ENCODE results near the gene MYH13. TPM values are rescaled to one million over a fixed set of nuclear protein-coding genes. Genes with fewer than 3 reads are reported as not detected.

MYH13 gene
- total RNA-seq = 1.4 TPM

DNA sequence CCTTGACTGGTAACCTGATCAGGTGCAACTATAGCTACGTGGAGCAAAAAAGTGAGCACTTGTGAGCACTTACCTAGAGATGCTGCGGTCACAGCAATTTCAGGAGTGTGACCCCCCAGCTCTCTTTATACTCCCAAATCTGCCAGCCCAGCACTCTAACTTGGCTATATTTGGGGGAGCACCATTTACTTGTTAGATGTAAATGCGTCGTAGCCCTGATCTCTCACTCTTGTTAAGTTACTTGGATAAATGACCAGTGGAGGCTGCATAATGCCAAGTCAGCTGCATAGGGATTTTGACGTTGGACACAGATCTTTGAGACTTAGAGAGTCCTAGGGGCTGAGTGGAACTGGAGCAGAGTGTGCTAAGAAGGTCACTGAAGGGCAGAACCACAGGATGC is at the start of gene MYH13:
MYH13 (minus strand) TSS at position 101 of the 400 bp plus-strand sequence. CDS start 8,476 bp downstream, outside the sequence.
- no peak for DNase-seq

DNA sequence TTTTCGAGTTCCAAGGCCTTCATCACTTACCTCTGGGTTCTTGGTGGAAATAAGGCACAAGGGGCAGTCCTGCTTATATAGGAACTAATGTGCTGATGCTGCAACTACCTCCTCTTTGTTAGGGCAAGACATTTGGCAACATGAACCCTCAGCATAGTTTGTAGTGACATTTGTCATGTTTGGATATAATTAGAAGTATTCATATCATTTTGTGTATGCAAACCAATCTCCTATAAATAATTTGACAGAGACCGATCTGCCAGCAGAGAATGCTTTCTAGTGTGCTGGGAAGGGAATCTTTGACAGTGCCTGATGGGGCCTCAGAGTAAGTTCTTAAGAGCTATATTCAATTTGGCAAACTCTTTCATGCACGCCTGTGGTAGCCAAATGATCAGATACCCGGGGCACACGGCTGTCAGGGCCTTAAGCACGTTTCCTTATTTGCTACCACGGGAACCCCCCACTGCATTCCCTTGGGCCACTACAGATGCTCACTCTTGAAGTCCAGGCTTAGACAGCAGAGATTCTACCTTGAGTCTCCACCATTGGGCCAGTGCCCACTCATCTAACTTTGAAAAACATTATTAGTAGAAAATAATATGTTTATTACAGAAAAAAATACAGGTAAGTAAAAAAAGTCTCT is 49.2 kb upstream of the MYH13 start, which contains the start of gene MYH8:
MYH8 (minus strand) TSS at position 51 of the 643 bp plus-strand sequence. CDS start 1,723 bp downstream, outside the sequence.
- DNase-seq = peak; percentile 80

DNA sequence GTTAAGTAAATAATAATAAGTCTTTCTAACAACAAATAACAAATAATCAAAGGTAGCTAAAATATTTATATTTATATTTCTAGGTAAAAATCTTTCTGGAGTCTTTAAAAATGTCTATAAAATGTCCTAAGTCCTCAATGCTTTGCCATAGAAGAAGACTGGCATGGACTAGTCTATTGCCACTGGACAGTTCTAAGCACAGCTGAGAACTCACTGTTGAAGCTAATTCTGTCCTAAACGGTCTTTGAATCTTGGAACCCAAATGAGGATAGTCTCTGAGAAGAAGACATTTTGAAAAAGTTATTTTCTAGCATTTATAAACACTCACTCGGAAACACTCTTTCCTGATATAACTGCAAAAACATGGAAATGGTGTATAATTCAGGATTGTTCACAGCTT is 48.4 kb upstream of the MYH13 start:
- peak; percentile 29 for DNase-seq

DNA sequence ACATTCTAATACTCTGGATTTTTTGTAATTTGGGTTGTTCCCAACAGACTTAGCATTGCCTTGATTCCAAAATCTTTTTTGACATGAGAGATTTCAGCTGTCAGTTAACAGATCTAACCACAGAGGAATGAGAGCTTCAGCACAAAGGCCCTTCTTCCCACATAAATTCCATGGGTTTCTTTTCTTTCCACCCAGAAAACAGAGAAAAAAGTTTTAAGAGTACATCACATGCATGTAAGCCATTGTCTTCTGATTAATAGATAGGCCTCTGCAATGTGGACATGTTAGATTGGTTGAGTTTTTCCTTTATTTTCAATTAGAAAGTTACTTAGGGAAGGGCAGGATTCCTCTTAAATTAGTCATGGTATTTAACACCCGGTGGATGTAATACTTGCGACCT is 48.0 kb upstream of the MYH13 start:
- DNase-seq = no peak

DNA sequence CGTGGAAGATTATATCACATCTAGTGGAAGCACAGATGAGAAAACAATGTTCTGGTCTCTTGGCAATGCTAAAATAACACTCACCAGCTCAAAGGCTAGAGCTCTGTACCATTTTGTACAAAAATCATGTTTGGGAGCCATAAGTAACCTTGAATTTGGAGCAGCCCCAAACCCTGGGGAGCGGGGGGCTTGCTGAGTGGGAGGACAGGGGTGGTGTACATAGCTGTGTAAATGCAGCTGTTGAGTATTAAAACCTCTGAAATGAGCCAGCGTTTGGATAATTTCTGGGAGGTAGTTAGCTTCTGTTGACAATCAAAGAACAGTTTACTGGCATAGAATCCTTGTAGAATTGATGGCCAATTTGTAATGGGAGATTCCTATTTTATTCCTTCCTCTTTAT is 44.6 kb upstream of the MYH13 start:
- peak; percentile 87 for DNase-seq

DNA sequence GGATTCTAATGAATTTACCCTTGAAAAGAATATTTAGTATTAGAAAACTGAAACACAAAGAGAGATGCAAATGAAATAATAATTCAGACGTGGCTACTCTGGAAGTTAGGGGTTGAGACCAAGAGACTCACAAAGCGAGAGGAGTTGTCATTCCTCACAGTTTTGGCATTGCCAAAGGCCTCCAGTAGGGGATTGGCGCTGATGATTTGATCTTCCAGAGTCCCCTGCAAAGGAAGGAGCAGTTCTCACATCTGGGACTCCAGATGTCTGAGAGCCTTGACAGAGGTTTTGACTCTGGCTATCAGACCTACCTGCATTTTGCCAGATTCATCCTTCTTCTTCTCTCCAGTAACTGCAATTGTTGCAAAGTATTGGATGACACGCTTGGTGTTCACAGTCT is 42.4 kb upstream of the MYH13 start:
- DNase-seq = no peak

DNA sequence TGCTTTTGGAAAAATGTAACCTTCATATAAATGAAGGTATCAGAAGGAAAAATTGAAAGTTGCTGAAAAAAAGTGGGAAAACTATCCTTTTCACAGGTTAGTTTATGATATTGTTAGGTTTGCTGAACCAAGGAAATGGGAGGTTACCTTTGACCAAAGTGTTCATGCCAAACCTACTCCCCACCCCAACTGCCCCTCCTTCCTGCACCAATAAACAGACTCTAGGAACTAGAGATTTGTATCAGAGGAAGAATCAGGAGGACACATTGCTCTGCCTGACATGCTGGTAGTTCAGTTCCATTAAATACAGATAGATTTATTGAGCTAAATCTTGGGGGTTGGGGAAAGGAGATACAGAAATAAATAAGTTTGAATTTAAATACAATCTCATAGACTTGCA is 30.8 kb upstream of the MYH13 start:
- DNase-seq = no peak

DNA sequence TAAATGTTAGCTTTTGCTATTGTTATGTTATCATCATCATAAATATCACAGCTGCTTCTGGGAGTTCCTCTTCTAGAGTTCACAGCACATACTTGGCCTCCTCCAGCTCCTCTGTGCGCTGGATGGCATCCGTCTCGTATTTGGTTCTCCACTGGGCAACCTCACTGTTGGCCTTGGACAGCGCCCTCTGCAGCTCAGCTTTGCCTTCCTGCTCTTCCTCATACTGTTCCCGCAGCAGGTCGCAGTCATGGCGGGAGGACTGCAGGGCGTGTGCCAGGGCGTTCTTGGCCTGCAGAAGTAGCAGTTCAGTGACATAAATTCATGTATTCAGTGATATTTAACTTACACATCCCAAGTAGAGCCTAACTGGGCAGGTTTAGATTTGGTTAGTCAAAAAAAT is 25.5 kb upstream of the MYH13 start:
- no peak for DNase-seq

DNA sequence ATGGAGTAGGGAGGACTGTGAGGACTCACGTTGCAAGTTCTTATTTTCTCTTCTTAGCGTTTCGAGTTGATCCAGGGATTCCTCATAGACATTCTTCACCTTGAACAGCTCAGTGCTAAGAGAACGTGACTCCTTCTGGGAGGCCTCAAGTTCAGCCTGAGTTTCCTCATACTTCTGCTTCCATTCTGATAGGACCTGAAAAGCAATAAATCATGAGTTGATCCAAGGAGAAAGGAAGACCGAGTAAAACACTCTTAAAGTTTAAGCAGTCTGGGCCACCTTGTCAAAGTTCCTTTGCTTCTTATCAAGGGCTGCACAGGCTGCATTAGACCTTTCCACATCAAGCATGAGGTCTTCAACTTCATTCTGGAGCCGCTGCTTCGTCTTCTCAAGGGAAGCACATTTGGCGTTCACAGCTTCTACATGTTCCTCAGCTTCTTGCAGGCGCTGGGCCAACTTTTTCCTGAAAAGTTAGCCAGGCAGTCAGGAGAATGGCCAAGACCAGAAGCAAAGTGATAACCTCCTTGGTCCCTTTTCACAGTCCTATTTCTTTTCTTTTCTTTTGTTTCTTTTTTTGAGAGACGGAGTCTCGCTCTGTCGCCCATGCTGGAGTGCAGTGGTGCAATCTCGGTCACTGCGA is 23.8 kb upstream of the MYH13 start:
- DNase-seq = no peak

DNA sequence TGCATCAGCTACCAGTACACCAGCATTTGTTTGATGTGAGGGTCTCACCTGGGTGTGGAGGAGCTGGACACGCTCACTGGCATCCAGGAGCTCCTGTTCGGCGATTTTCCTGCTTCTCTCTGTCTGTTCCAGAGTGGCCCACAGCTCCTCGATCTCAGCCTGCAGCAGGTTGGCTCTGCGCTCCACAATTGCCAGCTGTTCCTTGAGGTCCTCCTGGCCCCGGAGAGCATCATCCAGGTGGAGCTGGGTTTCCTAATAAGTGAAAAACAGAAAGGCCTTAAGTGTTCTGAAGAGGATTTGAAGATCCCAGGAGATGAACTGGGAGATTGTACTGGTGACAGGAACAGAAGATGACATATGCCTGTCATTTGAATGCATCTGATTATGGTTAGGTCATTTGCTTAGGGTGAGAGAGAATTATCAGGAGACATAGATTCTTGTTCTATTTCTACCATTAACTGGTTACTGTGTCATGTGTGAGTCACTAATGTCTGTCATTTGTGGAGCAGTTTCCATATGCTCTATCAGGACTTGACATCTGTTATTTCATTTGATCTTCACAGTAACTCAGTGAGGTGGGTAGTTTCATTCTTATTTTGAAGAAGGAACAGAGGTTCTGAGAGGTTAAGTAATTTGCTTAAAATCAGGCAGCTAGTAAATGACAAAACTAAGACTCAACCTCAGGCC is 21.5 kb upstream of the MYH13 start:
- no peak for DNase-seq

DNA sequence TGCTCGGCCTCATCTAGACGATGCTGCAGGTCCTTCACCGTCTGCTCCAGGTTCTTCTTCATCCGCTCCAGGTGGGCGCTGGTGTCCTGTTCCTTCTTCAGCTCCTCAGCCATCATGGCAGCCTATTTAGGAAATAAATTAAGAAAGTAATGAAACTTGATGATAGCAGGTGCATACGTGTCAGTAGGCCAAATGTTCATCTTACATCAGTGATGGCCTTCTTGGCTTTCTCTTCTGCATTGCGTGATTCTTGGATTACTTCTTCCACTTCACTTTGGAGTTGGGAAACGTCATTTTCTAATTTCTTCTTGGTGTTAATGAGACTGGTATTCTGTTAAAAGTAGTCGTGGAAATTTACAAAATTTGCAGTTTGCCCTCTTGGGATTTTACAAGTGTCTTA is 20.1 kb upstream of the MYH13 start:
- DNase-seq = no peak

DNA sequence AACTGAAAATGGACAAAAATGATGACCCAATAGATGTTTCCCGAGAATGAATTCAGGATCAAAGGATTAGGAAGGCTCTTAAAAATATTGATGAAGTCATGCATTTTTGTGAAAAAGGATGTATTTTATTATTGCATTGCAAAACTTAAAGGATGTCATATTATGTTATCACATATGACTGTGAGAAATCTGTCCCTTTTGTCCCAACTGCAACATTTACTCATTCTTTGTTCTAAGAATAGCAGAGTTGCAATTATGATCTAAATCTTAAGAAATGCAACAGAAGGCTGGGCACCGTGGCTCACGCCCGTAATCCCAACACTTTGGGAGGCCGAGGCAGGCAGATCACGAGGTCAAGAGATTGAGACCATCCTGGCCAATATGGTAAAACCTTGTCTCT is 13.1 kb upstream of the MYH13 start:
- DNase-seq = no peak

DNA sequence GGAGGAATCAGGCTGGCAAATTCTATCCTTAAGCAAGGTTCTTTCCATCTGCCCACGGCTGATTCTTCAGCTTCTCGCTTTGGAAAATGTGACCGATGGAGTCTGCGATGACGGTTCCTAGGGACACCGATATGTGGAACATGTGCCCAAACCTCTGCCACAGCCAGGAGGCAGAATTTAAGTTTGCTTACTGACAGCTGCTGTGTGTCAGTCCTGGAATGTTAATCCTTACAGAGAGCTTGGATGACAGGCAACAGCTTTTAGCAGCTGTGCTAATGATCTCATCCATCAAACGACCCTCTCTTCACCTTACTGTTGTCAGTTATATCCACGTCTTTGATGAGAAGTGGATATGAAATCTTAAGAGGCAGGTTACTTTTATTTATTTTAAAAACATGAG is 11.4 kb upstream of the MYH13 start:
- peak; percentile 97 for DNase-seq

DNA sequence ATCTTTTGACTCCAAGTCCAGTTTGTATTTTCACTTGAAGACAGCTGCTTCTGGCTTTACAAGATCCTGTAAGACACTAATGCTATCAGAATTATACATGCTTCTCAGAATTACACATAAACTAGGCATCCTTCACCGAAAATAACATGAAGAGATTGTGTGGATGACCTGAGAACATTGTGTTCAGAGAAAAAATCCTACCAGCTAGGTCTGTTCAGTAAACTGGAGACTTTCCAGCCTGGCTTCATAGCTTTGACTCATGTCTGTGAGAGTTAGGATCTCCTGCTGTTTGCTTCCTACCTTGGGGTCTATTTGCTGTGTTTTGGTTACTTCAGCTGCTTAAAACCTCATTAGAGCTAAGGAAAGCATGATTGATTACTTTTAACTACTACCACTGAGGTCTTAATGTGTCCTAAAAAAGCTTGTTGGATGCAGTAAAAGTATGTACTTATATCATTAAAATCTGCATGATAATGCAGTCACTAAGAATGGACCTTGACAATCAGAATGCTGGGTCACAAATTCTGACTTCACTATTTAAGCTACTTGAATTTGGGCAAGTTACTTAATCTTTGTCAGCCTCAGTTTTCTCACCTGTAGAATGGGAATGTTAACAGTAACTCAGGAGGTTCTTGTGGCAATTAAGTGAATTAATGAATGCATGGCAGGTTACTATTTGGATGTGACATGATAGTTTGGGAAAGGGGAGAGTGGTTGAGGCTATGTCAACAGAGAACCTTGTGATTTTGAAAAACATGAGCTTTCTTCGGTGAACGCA is 8.0 kb upstream of the MYH13 start:
- peak; percentile 78 for DNase-seq

DNA sequence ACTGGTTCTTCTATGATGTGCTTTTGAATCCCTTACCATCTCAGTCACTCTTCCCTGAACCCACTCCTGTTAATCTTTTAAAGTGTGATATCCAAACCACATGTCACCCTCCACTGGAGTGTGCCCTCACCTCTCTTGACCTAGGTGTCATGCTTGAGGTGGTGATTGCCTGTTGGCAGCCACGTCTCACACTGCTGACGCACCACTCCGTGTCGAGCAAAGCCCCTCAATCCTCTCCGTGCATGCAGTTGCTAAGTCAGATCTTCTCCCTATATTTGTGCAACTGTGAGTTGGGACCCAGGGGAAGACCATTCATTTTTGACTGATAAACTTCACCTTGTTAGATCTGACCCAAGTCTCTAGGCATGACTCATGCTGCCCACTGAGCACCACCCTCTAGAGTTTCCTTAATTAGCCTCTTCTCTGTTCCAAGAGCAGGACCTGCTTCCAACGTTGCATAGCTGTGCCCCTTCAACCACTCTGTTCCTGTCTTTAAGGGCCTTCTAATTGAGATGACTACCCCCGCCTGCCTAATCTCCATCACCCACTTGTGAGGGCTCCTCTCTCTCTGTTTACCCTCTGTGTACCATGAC is 2.7 kb downstream of the MYH13 start:
- DNase-seq = no peak

DNA sequence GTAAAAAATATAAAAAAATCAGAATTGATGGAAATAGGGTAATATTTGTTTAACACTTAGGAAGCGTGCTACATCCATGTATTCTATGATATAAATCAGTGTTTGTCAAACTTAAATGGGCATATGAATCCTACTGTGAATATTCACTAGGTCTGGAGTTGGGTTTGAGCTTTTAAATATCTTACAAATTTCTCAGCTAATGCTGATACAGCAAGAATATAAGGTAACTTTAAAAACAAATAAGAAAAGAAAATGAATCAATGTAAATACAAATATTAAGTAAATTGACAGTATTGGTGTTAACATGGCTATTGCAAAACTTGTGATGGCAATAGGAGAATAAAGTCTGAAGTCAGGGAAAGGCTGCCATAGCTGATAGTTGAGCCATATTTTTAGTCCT is 3.6 kb downstream of the MYH13 start:
- no peak for DNase-seq

DNA sequence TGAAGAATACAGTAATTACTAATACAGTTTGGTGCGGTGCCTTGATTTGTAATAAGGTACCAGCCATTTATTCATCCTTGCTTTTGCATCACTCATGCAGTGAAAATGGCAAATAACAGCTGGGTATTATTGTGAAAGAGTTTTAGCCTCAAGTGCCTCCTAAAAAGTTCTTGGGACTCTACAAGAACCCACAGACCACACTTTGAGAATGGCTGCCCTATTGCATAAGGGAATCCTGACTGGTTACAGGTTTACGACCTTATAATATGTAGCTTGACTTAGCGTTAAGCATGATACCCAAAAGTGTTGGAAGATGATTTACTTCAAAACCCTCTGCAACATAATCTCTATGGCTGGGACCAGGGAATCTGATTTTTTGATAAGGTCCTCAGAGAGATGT is 4.2 kb downstream of the MYH13 start:
- DNase-seq = no peak

DNA sequence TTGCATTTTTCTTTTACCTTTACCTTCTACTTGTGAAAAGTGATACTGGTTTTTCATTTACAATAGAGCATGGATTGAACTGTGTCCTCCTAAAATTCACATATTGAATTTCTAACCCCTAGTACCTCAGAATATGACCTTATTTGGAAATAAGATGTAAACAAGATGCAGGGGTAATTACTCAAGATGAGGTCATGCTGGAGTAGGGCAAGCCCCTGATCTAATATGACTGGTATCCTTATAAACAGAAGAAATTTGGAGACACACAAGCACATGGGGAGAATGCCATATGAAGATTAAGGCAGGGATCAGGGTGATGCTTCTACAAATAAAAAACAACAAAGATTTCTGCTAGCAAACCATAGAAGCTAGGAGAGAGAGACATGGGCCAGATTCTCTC is 12.2 kb downstream of the MYH13 start:
- no peak for DNase-seq

DNA sequence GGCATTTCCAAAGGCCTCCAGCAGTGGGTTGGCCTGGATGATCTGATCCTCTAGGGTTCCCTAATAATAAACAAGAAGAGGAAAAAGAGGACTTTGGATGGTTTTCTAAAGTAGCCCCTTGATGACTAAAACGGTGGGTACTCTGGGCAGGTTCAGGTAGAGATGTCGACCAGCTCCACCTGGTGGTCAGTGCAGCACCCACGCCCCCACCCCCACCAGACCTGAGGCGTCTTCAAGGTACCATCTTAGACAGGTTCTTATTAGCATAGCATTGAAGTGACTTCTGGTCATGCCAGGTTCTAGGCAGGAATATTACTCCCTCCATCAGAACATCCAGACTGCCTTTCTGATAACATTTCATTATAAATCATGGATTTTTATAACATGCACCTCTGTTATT is 15.0 kb downstream of the MYH13 start:
- DNase-seq = no peak

DNA sequence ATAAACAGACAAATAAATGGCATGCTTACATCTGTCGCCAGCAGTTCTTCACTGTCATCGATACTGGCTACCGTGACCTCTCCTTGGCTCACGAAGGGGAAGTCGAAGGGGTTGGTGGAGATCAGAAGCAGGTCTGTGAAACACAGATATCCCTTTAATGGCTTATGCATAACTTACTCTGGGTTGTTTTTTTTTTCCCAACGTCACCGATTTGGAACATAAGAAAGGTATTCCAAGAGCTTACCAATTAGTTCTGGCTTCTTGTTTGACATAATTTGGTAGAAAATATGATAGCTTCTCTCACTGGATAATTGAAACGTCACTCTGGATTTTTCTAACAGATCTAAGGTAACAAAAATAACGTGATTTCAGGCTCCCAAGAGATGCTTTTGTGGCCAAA is 18.2 kb downstream of the MYH13 start:
- DNase-seq = peak; percentile 52

DNA sequence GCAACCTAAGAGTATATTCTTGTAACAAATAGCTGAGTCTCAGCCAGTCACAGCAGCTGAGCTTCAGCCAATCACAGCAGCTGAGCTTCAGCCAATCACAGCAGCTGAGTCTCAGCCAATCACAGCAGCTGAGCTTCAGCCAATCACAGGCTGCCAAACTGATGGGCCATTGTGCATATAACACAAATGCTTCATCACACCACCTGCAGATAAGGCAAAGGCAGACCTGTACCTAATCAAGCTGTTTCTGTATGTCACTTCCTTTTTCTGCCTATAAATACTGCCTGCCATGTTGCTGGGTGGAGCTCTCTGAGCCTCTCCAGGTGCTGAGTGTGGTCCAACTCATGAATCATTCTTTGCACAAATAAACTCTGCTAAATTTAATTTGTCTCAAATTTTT is 19.9 kb downstream of the MYH13 start:
- no peak for DNase-seq

DNA sequence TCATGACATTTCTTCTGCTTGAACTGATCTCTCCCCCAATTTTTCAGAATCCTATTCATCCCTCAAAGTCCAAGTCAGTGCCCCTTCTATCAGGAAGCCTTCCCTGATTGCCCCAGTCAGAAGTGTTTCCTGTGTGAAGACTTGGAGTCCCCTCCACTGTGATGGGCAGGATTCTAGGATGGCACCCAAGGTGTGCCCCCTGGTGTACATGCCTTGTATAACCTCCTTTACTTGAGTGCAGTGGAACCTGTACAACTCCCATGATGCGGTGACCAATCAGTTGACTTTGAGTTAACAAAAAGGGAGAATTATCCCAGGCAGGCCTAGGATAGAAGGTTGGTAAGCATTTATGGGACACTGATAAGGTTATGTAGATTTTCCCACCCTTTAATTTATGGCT is 23.4 kb downstream of the MYH13 start:
- DNase-seq = no peak

DNA sequence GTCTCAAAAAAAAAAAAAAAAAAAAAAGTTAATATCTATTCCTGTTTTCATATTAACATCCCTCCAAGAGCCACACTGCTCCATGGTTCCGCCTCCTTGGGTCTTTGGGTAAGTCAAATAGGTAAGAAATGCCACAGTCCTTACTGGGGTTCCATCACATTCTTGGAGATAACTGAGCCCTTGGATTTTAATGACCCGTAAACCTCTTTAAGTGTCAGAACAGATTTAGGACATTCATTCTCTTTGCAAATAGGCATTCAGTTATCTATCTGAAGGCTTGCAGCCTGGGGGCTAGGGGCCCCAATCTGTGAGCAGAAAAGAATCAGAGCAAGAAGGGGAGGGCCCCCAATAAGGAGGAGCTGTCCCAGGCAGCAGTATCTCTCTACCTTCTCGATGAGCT is 28.0 kb downstream of the MYH13 start:
- DNase-seq = no peak

Data from tongue (tissue), 2 donors.